Endothelial cell of umbilical vein (primary cell): Measurements from ENCODE around the gene GRM5.

Source experiments
- CTCF ChIP-seq, 2 donors: IDR thresholded peaks; 1 replicate in 1 of 2; 2 replicates in 1 of 2; pipeline ENCODE4 v1.5.1; 2011; ENCODE audit warnings: low read length in 2 of 2, mild to moderate bottlenecking in 2 of 2, moderate library complexity in 2 of 2, control low read depth in 1 of 2, inconsistent platforms in 1 of 2, low read depth in 1 of 2; ENCODE audit not compliant: insufficient read depth in 1 of 2; ENCODE audit errors: extremely low read depth in 1 of 2
- EZH2 ChIP-seq: IDR thresholded peaks from 2 replicates; pipeline ENCODE4 v1.6.1; 2012; ENCODE audit warnings: borderline replicate concordance, low read depth, mild to moderate bottlenecking, moderate library complexity, low read length, inconsistent platforms; ENCODE audit not compliant: severe bottlenecking
- GATA2 ChIP-seq: IDR thresholded peaks from 2 replicates; pipeline ENCODE4 v1.7.0; 2011; ENCODE audit warnings: low read depth, mild to moderate bottlenecking, moderate library complexity, mixed read lengths, low read length; ENCODE audit not compliant: insufficient read length, insufficient read depth
- MAX ChIP-seq: IDR thresholded peaks from 2 replicates; pipeline ENCODE4 v1.6.1; 2011; ENCODE audit not compliant: insufficient read depth, insufficient read length
- MYC ChIP-seq: IDR thresholded peaks from one replicate; pipeline ENCODE4 v1.6.1; 2011; ENCODE audit warnings: mild to moderate bottlenecking, low read depth, low read length
- POLR2A ChIP-seq: IDR thresholded peaks from 2 replicates; pipeline ENCODE4 v1.6.1; 2012; ENCODE audit warnings: low read depth, mild to moderate bottlenecking, control low read depth, low read length
- POLR2AphosphoS5 ChIP-seq: IDR thresholded peaks from 2 replicates; pipeline ENCODE4 v1.6.1; 2012; ENCODE audit warnings: low read depth, mild to moderate bottlenecking, control low read depth, low read length, moderate library complexity; ENCODE audit not compliant: insufficient read depth

GRCh38 chr11:88689548-88690240, 376.1 kb downstream of the GRM5 start:
- TF ChIP-seq CTCF (IDR thresholded peaks at IDR 0.05; ENCODE audit: extremely low read depth in 1 of 2, insufficient read depth in 1 of 2, low read depth in 1 of 2, low read length in 2 of 2) (no peak), POLR2AphosphoS5 (no peak), MAX (no peak), POLR2A (no peak), GATA2 (no peak), EZH2 (no peak), MYC (no peak)
